ENCODE results near the gene PPP4C.
A peak's percentile ranks its signal among the peaks of the same experiment; 100 is the strongest.

Gene PPP4C

GRCh38 chr16:30079480-30079879 is 3.7 kb downstream of the PPP4C start:
- TF ChIP-seq CTCF (IDR thresholded peaks at IDR 0.05; ENCODE audit: low read depth, low read length, missing control alignments) = no peak
- DNase-seq (ENCODE audit: extremely low read depth, low read depth) = no peak
- H3K4me3 ChIP-seq (replicated peaks; ENCODE audit: low read depth, low read length) = no peak overlapping the region

- peak; percentile 12 for TF ChIP-seq CTCF (IDR thresholded peaks at IDR 0.05; ENCODE audit: low read depth, low read length, missing control alignments)
- DNase-seq (ENCODE audit: extremely low read depth, low read depth) = no peak
- H3K4me3 ChIP-seq (replicated peaks; ENCODE audit: low read depth, low read length) = no peak overlapping the region
These were observed 6.8 kb downstream of the PPP4C start for GRCh38 chr16:30082545-30083090.

GRCh38 chr16:30083216-30084055 is 7.6 kb downstream of the PPP4C start:
- no peak overlapping the region for H3K4me3 ChIP-seq (replicated peaks; ENCODE audit: low read depth, low read length)
- no peak for TF ChIP-seq CTCF (IDR thresholded peaks at IDR 0.05; ENCODE audit: low read depth, low read length, missing control alignments)
- no peak for DNase-seq (ENCODE audit: extremely low read depth, low read depth)

- H3K4me3 ChIP-seq (replicated peaks; ENCODE audit: low read depth, low read length) = no peak overlapping the region
- no peak for TF ChIP-seq CTCF (IDR thresholded peaks at IDR 0.05; ENCODE audit: low read depth, low read length, missing control alignments)
- no peak for DNase-seq (ENCODE audit: extremely low read depth, low read depth)
These were observed 8.5 kb downstream of the PPP4C start for GRCh38 chr16:30084096-30084815.

GRCh38 chr16:30084816-30085159 is 9.0 kb downstream of the PPP4C start:
- no peak overlapping the region for H3K4me3 ChIP-seq (replicated peaks; ENCODE audit: low read depth, low read length)
- no peak for TF ChIP-seq CTCF (IDR thresholded peaks at IDR 0.05; ENCODE audit: low read depth, low read length, missing control alignments)
- DNase-seq (ENCODE audit: extremely low read depth, low read depth) = no peak

GRCh38 chr16:30085247-30085646 is 9.5 kb downstream of the PPP4C start:
- no peak for TF ChIP-seq CTCF (IDR thresholded peaks at IDR 0.05; ENCODE audit: low read depth, low read length, missing control alignments)
- H3K4me3 ChIP-seq (replicated peaks; ENCODE audit: low read depth, low read length) = no peak overlapping the region
- DNase-seq (ENCODE audit: extremely low read depth, low read depth) = no peak
